NCI-H1930 (cell line): ENCODE results near the gene SORCS2.
"Not testable (repeated sequence)": the region's sequence is repeated elsewhere in the genome, so short reads cannot be mapped to it uniquely, and the experiment has no call there.

Source experiments
- DNase-seq, 2 experiments: peaks; one replicate each; lab custom pipeline; 2025; lab: John Stamatoyannopoulos, UW

Gene SORCS2

GRCh38 chr4:7200801-7201200 lies 8.5 kb downstream of the SORCS2 start:
- DNase-seq = no peak

- DNase-seq = no peak
These were observed 9.3 kb downstream of the SORCS2 start for GRCh38 chr4:7201420-7202305.

GRCh38 chr4:7202411-7202810 lies 10.1 kb downstream of the SORCS2 start:
- DNase-seq = no peak

- DNase-seq = no peak
These were observed 12.5 kb downstream of the SORCS2 start for GRCh38 chr4:7204656-7205387.

- DNase-seq = no peak
These were observed 14.0 kb downstream of the SORCS2 start for GRCh38 chr4:7206385-7206784.

- no peak for DNase-seq
These were observed 14.7 kb downstream of the SORCS2 start for GRCh38 chr4:7206911-7207567.

- DNase-seq = no peak
These were observed 15.4 kb downstream of the SORCS2 start for GRCh38 chr4:7207628-7208231.

- no peak for DNase-seq
These were observed 16.4 kb downstream of the SORCS2 start for GRCh38 chr4:7208509-7209451.

GRCh38 chr4:7209699-7210098 lies 17.4 kb downstream of the SORCS2 start:
- no peak for DNase-seq

- DNase-seq = no peak
These were observed 18.5 kb downstream of the SORCS2 start for GRCh38 chr4:7210824-7211223.

- DNase-seq = no peak
These were observed 19.9 kb downstream of the SORCS2 start for GRCh38 chr4:7212101-7212674.

GRCh38 chr4:7212921-7213320 lies 20.6 kb downstream of the SORCS2 start:
- DNase-seq = no peak

GRCh38 chr4:7213807-7214206 lies 21.5 kb downstream of the SORCS2 start:
- DNase-seq = no peak

- DNase-seq = no peak
These were observed 22.0 kb downstream of the SORCS2 start for GRCh38 chr4:7214359-7214758.

GRCh38 chr4:7215187-7215586 lies 22.8 kb downstream of the SORCS2 start:
- not testable (repeated sequence) for DNase-seq

- DNase-seq = no peak
These were observed 24.7 kb downstream of the SORCS2 start for GRCh38 chr4:7217039-7217438.

- no peak for DNase-seq
These were observed 25.4 kb downstream of the SORCS2 start for GRCh38 chr4:7217474-7218321.

- no peak for DNase-seq
These were observed 26.3 kb downstream of the SORCS2 start for GRCh38 chr4:7218686-7219085.

GRCh38 chr4:7222521-7222920 lies 30.2 kb downstream of the SORCS2 start:
- DNase-seq = no peak

- no peak for DNase-seq
These were observed 31.2 kb downstream of the SORCS2 start for GRCh38 chr4:7223541-7223940.
